ENCODE measurements around the gene CLEC2A.
"Not testable (repeated sequence)": the region's sequence is repeated elsewhere in the genome, so short reads cannot be mapped to it uniquely, and the experiment has no call there.

CLEC2A gene

GRCh38 chr12:9960590-9960989 lies 28.4 kb upstream of the CLEC2A start:
- no peaks in the 10 kb centered on the region for H4K20me1 ChIP-seq
- H3K4me2 ChIP-seq = no peak overlapping the region
- no peak overlapping the region for H3K27ac ChIP-seq
- no peaks in the 10 kb centered on the region for H3K36me3 ChIP-seq
- no peak overlapping the region for H3K9ac ChIP-seq
- no peaks in the 10 kb centered on the region for H3K27me3 ChIP-seq
- no peak overlapping the region for H3K4me3 ChIP-seq
- no peak for TF ChIP-seq Cebpa-rat (IDR thresholded peaks at IDR 0.05)
- peaks cover 17% of the 10 kb centered on the region for H3K4me1 ChIP-seq
- no peaks in the 10 kb centered on the region for H3K9me3 ChIP-seq

- no peak overlapping the region for H3K9ac ChIP-seq
- no peak overlapping the region for H3K27ac ChIP-seq
- no peak for TF ChIP-seq Cebpa-rat (IDR thresholded peaks at IDR 0.05)
- H4K20me1 ChIP-seq = no peaks in the 10 kb centered on the region
- peaks cover 17% of the 10 kb centered on the region for H3K4me1 ChIP-seq
- no peak overlapping the region for H3K4me3 ChIP-seq
- H3K4me2 ChIP-seq = peak overlapping the region; percentile 55
- no peaks in the 10 kb centered on the region for H3K9me3 ChIP-seq
- H3K36me3 ChIP-seq = no peaks in the 10 kb centered on the region
- no peaks in the 10 kb centered on the region for H3K27me3 ChIP-seq
These were observed 25.7 kb upstream of the CLEC2A start for GRCh38 chr12:9957834-9958233.

- H3K27ac ChIP-seq, H3K9ac ChIP-seq, H3K4me3 ChIP-seq, H3K36me3 ChIP-seq, H3K4me2 ChIP-seq, H4K20me1 ChIP-seq, H3K9me3 ChIP-seq, H3K27me3 ChIP-seq: not testable (repeated sequence)
- H3K4me1 ChIP-seq = peaks cover 26% of the 10 kb centered on the region
These were observed 21.0 kb upstream of the CLEC2A start for GRCh38 chr12:9952954-9953729.

GRCh38 chr12:9951026-9951675 lies 19.0 kb upstream of the CLEC2A start:
- Histone ChIP-seq H3K27me3 (no peaks in the 10 kb centered on the region), H3K4me1 (peaks cover 14% of the 10 kb centered on the region), H3K4me2 (peak overlapping the region; percentile 59), H3K36me3 (no peaks in the 10 kb centered on the region), H3K27ac (no peak overlapping the region), H4K20me1 (no peaks in the 10 kb centered on the region), H3K4me3 (no peak overlapping the region), H3K9me3 (no peaks in the 10 kb centered on the region), H3K9ac (no peak overlapping the region)
- TF ChIP-seq Cebpa-rat (IDR thresholded peaks at IDR 0.05) = no peak

- Histone ChIP-seq H3K4me3 (no peak overlapping the region), H3K27ac (no peak overlapping the region), H3K9ac (no peak overlapping the region), H4K20me1 (no peaks in the 10 kb centered on the region), H3K4me2 (no peak overlapping the region), H3K9me3 (no peaks in the 10 kb centered on the region), H3K4me1 (peaks cover 20% of the 10 kb centered on the region), H3K27me3 (no peaks in the 10 kb centered on the region), H3K36me3 (no peaks in the 10 kb centered on the region)
- no peak for TF ChIP-seq Cebpa-rat (IDR thresholded peaks at IDR 0.05)
These were observed 16.6 kb upstream of the CLEC2A start for GRCh38 chr12:9948606-9949296.

GRCh38 chr12:9947674-9948073 lies 15.5 kb upstream of the CLEC2A start:
- no peak overlapping the region for H3K27ac ChIP-seq
- H3K4me3 ChIP-seq = no peak overlapping the region

GRCh38 chr12:9944391-9944790 lies 12.2 kb upstream of the CLEC2A start:
- Histone ChIP-seq H4K20me1 (no peaks in the 10 kb centered on the region), H3K4me1 (peaks cover 14% of the 10 kb centered on the region), H3K9me3 (no peaks in the 10 kb centered on the region), H3K36me3 (no peaks in the 10 kb centered on the region), H3K27ac (no peak overlapping the region), H3K27me3 (peaks cover 7% of the 10 kb centered on the region), H3K4me3 (no peak overlapping the region), H3K9ac (no peak overlapping the region), H3K4me2 (0 out of 2 replicates have a peak overlapping the region, but pooled peaks have one; percentile 16)
- no peak for TF ChIP-seq Cebpa-rat (IDR thresholded peaks at IDR 0.05)

More at GRCh38 chr12:9947674-9948073, 15.5 kb upstream of the CLEC2A start:
- H3K27me3 ChIP-seq = peaks cover 7% of the 10 kb centered on the region
- no peak overlapping the region for H3K9ac ChIP-seq
- no peak for TF ChIP-seq Cebpa-rat (IDR thresholded peaks at IDR 0.05)
- no peak overlapping the region for H3K4me2 ChIP-seq
- H3K4me1 ChIP-seq = peaks cover 28% of the 10 kb centered on the region
- no peaks in the 10 kb centered on the region for H3K9me3 ChIP-seq
- H4K20me1 ChIP-seq = no peaks in the 10 kb centered on the region
- H3K36me3 ChIP-seq = no peaks in the 10 kb centered on the region

DNA sequence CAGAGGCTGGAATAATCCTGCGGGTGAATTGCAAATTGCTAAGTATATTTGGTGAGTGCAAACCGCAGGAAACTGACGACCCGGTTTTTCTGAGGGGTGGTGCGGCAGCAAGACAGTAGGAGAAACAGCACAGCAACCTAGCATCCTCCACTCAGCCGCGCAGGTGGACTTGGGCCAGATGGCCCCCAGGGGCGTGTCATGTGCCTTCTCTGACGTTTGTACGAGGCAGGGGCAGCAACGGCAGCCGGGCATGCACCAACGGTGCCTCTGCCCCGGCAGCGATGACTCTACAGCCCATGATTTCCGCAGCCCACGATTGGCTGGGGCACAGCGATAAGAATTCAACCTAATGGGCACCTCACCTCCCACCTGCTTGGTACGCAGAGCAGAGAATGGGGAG lies 11.1 kb upstream of the CLEC2A start:
- Histone ChIP-seq H4K20me1 (no peaks in the 10 kb centered on the region), H3K27me3 (peaks cover 7% of the 10 kb centered on the region), H3K9me3 (no peaks in the 10 kb centered on the region), H3K4me3 (peak overlapping the region; percentile 20; the same call in 1 of the 2 replicates), H3K4me1 (peaks cover 14% of the 10 kb centered on the region), H3K36me3 (no peaks in the 10 kb centered on the region), H3K9ac (no peak overlapping the region), H3K4me2 (peak overlapping the region; percentile 52), H3K27ac (no peak overlapping the region)
- no peak for TF ChIP-seq Cebpa-rat (IDR thresholded peaks at IDR 0.05)

GRCh38 chr12:9941838-9942237 lies 9.7 kb upstream of the CLEC2A start:
- Histone ChIP-seq H3K4me3 (no peak overlapping the region), H3K4me1 (peaks cover 14% of the 10 kb centered on the region), H3K4me2 (no peak overlapping the region), H4K20me1 (no peaks in the 10 kb centered on the region), H3K27me3 (peaks cover 7% of the 10 kb centered on the region), H3K27ac (no peak overlapping the region), H3K9me3 (no peaks in the 10 kb centered on the region), H3K36me3 (no peaks in the 10 kb centered on the region), H3K9ac (no peak overlapping the region)
- TF ChIP-seq Cebpa-rat (IDR thresholded peaks at IDR 0.05) = no peak

GRCh38 chr12:9940375-9940774 lies 8.2 kb upstream of the CLEC2A start:
- Histone ChIP-seq H4K20me1 (no peaks in the 10 kb centered on the region), H3K27ac (no peak overlapping the region), H3K4me3 (no peak overlapping the region), H3K4me1 (peaks cover 14% of the 10 kb centered on the region), H3K27me3 (peaks cover 7% of the 10 kb centered on the region), H3K4me2 (no peak overlapping the region), H3K36me3 (no peaks in the 10 kb centered on the region), H3K9ac (no peak overlapping the region), H3K9me3 (no peaks in the 10 kb centered on the region)
- TF ChIP-seq Cebpa-rat (IDR thresholded peaks at IDR 0.05) = no peak
